H9 (cell line): Measurements from ENCODE around the gene PPP4R3B. TPM values are rescaled to one million over a fixed set of nuclear protein-coding genes. Genes with fewer than 3 reads are reported as not detected.

Experiments used
- DNase-seq: peaks from one replicate; pipeline ENCODE4 v3.0.0-alpha.2; 2017
- H2AFZ ChIP-seq: one replicate; pipeline ENCODE4 v1.6.1; 2013; ENCODE audit warnings: mild to moderate bottlenecking, low read length, control low read depth, moderate library complexity
- H2AK5ac ChIP-seq: 2 replicates; pipeline ENCODE4 v1.6.1; 2013; ENCODE audit warnings: low read length, control low read depth, mixed read lengths; ENCODE audit not compliant: insufficient read length
- H2BK120ac ChIP-seq: one replicate; pipeline ENCODE4 v1.6.1; 2013; ENCODE audit warnings: low read depth, mild to moderate bottlenecking, low read length, control low read depth, inconsistent platforms; ENCODE audit not compliant: poor library complexity, severe bottlenecking
- H2BK12ac ChIP-seq: 2 replicates; pipeline ENCODE4 v1.6.1; 2013; ENCODE audit warnings: low read length, control low read depth, mixed read lengths, low read depth; ENCODE audit not compliant: insufficient read length
- H2BK15ac ChIP-seq: 2 replicates; pipeline ENCODE4 v1.6.1; 2013; ENCODE audit warnings: low read depth, low read length, control low read depth
- H2BK20ac ChIP-seq: one replicate; pipeline ENCODE4 v1.6.1; 2013; ENCODE audit warnings: low read depth, mild to moderate bottlenecking, low read length, control low read depth, inconsistent platforms; ENCODE audit not compliant: poor library complexity, severe bottlenecking
- H2BK5ac ChIP-seq: 2 replicates; pipeline ENCODE4 v1.6.1; 2013; ENCODE audit warnings: low read length, control low read depth, mixed read lengths; ENCODE audit not compliant: insufficient read length
- H3K14ac ChIP-seq: 2 replicates; pipeline ENCODE4 v1.6.1; 2013; ENCODE audit warnings: low read length, control low read depth; ENCODE audit not compliant: insufficient read depth
- H3K18ac ChIP-seq: 2 replicates; pipeline ENCODE4 v1.6.1; 2013; ENCODE audit warnings: low read depth, mild to moderate bottlenecking, mixed read lengths, low read length, control low read depth; ENCODE audit not compliant: insufficient read length
- H3K23ac ChIP-seq: 2 replicates; pipeline ENCODE4 v1.6.1; 2013; ENCODE audit warnings: low read length, control low read depth, mixed read lengths, low read depth; ENCODE audit not compliant: insufficient read length
- H3K23me2 ChIP-seq: 2 replicates; pipeline ENCODE4 v1.6.1; 2013; ENCODE audit warnings: low read depth, mild to moderate bottlenecking, mixed read lengths, low read length, control low read depth; ENCODE audit not compliant: insufficient read length, poor library complexity, severe bottlenecking
- H3K27ac ChIP-seq: 2 replicates; pipeline ENCODE4 v1.5.1; 2013; ENCODE audit warnings: low read length, control low read depth, mixed read lengths, low read depth; ENCODE audit not compliant: insufficient read length
- H3K27me3 ChIP-seq: 2 replicates; pipeline ENCODE4 v1.6.1; 2013; ENCODE audit warnings: low read length, control low read depth, inconsistent platforms; ENCODE audit not compliant: insufficient read depth
- H3K4ac ChIP-seq: 2 replicates; pipeline ENCODE4 v1.6.1; 2013; ENCODE audit warnings: low read depth, mild to moderate bottlenecking, control low read depth, inconsistent platforms, low read length, moderate library complexity
- H3K4me1 ChIP-seq: 2 replicates; pipeline ENCODE4 v1.6.1; 2013; ENCODE audit warnings: low read length, control low read depth, inconsistent platforms; ENCODE audit not compliant: insufficient read depth
- H3K4me2 ChIP-seq: 2 replicates; pipeline ENCODE4 v1.6.1; 2013; ENCODE audit warnings: low read length, control low read depth, mixed read lengths; ENCODE audit not compliant: insufficient read length, insufficient read depth
- H3K56ac ChIP-seq: 2 replicates; pipeline ENCODE4 v1.6.1; 2013; ENCODE audit warnings: low read depth, mild to moderate bottlenecking, mixed read lengths, low read length, control low read depth; ENCODE audit not compliant: insufficient read length
- H3K79me1 ChIP-seq: 2 replicates; pipeline ENCODE4 v1.6.1; 2013; ENCODE audit warnings: low read depth, mild to moderate bottlenecking, moderate library complexity, low read length, control low read depth, inconsistent platforms; ENCODE audit not compliant: insufficient read depth, poor library complexity, severe bottlenecking
- H3K79me2 ChIP-seq: 2 replicates; pipeline ENCODE4 v1.6.1; 2013; ENCODE audit warnings: low read length, control low read depth, inconsistent platforms; ENCODE audit not compliant: insufficient read depth
- H3K9ac ChIP-seq: 2 replicates; pipeline ENCODE4 v1.6.1; 2013; ENCODE audit warnings: low read length, control low read depth, mixed read lengths; ENCODE audit not compliant: insufficient read length; ENCODE audit errors: extremely low read depth
- H3K9me3 ChIP-seq: one replicate; pipeline ENCODE4 v1.6.1; 2013; ENCODE audit warnings: low read depth, low read length, inconsistent platforms; ENCODE audit not compliant: control insufficient read depth
- H3T11ph ChIP-seq: one replicate; pipeline ENCODE4 v1.6.1; 2013; ENCODE audit warnings: mild to moderate bottlenecking, low read length, control low read depth, inconsistent platforms
- H4K20me1 ChIP-seq: one replicate; pipeline ENCODE4 v1.6.1; 2013; ENCODE audit not compliant: control insufficient read depth, insufficient read length, insufficient read depth
- H4K5ac ChIP-seq: 2 replicates; pipeline ENCODE4 v1.6.1; 2013; ENCODE audit warnings: low read depth, mild to moderate bottlenecking, mixed read lengths, low read length, control low read depth; ENCODE audit not compliant: insufficient read length
- H4K8ac ChIP-seq: replicated peaks from 2 replicates; pipeline ENCODE4 v1.6.1; 2013; ENCODE audit warnings: low read length, control low read depth, mixed read lengths, low read depth; ENCODE audit not compliant: insufficient read length
- H4K91ac ChIP-seq: 2 replicates; pipeline ENCODE4 v1.6.1; 2013; ENCODE audit warnings: low read depth, mild to moderate bottlenecking, moderate library complexity, mixed read lengths, low read length, control low read depth; ENCODE audit not compliant: insufficient read length
- H3K27ac Mint-ChIP-seq, 3 experiments: 2 replicates in 2 of 3; 3 replicates in 1 of 3; pipeline ENCODE4 v1.8.0; 2020 to 2021; ENCODE audit warnings: mixed read lengths in 3 of 3, mild to moderate bottlenecking in 1 of 3, moderate library complexity in 1 of 3
- H3K27me3 Mint-ChIP-seq: 2 replicates; pipeline ENCODE4 v1.8.0; 2021; ENCODE audit warnings: low read depth, mild to moderate bottlenecking, moderate library complexity, mixed read lengths
- H3K36me3 Mint-ChIP-seq, 3 experiments: 2 replicates in 2 of 3; 3 replicates in 1 of 3; pipeline ENCODE4 v1.8.0; 2020 to 2021; ENCODE audit warnings: low read depth in 3 of 3, mixed read lengths in 3 of 3; ENCODE audit not compliant: insufficient read depth in 1 of 3
- H3K4me1 Mint-ChIP-seq, 2 experiments: 2 replicates each; pipeline ENCODE4 v1.8.0; 2020; ENCODE audit warnings: mixed read lengths in 2 of 2
- H3K4me3 Mint-ChIP-seq, 2 experiments: 2 replicates in 1 of 2; 3 replicates in 1 of 2; pipeline ENCODE4 v1.8.0; 2020 to 2021; ENCODE audit warnings: mild to moderate bottlenecking in 2 of 2, mixed read lengths in 2 of 2, moderate library complexity in 1 of 2
- H3K9me3 Mint-ChIP-seq, 2 experiments: 2 replicates in 1 of 2; 3 replicates in 1 of 2; pipeline ENCODE4 v1.8.0; 2020; ENCODE audit warnings: mild to moderate bottlenecking in 2 of 2, mixed read lengths in 2 of 2, moderate library complexity in 1 of 2
- WGBS: extraction: QIAGEN DNeasy Blood & Tissue Kit; methylation state at CpG from one replicate; pipeline ENCODE4 v1.1.7; 2013; ENCODE audit warnings: missing lambda C conversion rate, low lambda C conversion rate, mixed read lengths; ENCODE audit not compliant: insufficient read length; ENCODE audit errors: extremely low coverage; 5-methylcytosine and 5-hydroxymethylcytosine counted together
- total RNA-seq: library from RNA; stranded (reverse); gene quantifications from 2 replicates; pipeline ENCODE4 v1.2.1, GENCODE V29; 2021
- TF ChIP-seq, protein P1 (sequence below): fragments of 200-600 bp; sonication (generic); conservative IDR thresholded peaks from 3 replicates; pipeline ENCODE4 v1.8.0; 2021; ENCODE audit warnings: antibody characterized with exemption, mild to moderate bottlenecking

The PPP4R3B gene
- total RNA-seq, 1 experiment from 2014 or later = 37.6 TPM

DNA sequence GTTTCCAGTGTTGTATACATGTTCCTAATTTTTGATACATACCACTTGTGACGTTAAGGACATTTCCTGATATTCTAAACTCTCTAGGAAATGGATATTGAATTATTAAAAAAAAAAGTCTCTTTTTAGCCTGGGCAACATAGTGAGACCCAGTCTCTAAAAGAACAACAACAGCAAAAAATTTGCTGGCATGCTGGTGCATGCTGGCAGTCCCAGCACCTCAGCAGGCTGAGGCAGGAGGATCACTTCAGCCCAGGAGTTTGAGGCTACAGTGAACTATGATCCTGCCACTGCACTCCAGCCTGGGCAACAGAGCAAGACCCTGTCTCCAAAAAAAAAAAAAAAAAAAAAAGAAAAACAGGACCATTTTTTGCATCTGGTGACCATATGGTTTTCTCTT is 10.5 kb upstream of the PPP4R3B start:
- Histone ChIP-seq H3K79me2 (no peaks in the 10 kb centered on the region), H2BK12ac (no peak overlapping the region), H2BK20ac (no peak overlapping the region), H3K56ac (no peak overlapping the region), H3K9ac (no peak overlapping the region), H3K23me2 (no peaks in the 10 kb centered on the region), H3K4me2 (no peak overlapping the region), H3K4me1 (no peaks in the 10 kb centered on the region), H3K14ac (no peak overlapping the region), H3K23ac (no peak overlapping the region), H3K9me3 (no peaks in the 10 kb centered on the region), H3K27ac (no peak overlapping the region), H2BK15ac (no peak overlapping the region), H2AK5ac (no peak overlapping the region), H2BK5ac (no peak overlapping the region), H3K79me1 (no peaks in the 10 kb centered on the region), H3K27me3 (no peaks in the 10 kb centered on the region), H2AFZ (no peak overlapping the region), H3K18ac (no peak overlapping the region), H3T11ph (no peak overlapping the region), H4K91ac (no peak overlapping the region), H4K5ac (no peak overlapping the region), H3K4ac (no peak overlapping the region), H4K20me1 (no peaks in the 10 kb centered on the region), H2BK120ac (no peak overlapping the region), H4K8ac (no peak overlapping the region)
- TF ChIP-seq, protein P1, sequence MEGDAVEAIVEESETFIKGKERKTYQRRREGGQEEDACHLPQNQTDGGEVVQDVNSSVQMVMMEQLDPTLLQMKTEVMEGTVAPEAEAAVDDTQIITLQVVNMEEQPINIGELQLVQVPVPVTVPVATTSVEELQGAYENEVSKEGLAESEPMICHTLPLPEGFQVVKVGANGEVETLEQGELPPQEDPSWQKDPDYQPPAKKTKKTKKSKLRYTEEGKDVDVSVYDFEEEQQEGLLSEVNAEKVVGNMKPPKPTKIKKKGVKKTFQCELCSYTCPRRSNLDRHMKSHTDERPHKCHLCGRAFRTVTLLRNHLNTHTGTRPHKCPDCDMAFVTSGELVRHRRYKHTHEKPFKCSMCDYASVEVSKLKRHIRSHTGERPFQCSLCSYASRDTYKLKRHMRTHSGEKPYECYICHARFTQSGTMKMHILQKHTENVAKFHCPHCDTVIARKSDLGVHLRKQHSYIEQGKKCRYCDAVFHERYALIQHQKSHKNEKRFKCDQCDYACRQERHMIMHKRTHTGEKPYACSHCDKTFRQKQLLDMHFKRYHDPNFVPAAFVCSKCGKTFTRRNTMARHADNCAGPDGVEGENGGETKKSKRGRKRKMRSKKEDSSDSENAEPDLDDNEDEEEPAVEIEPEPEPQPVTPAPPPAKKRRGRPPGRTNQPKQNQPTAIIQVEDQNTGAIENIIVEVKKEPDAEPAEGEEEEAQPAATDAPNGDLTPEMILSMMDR = no peak
- DNase-seq = no peak
- H3K27ac Mint-ChIP-seq = no peak overlapping the region
- peaks cover 0 to 10% (median 0%) of the 10 kb centered on the region in 3 experiments; a peak in 3 of 7 replicates for H3K36me3 Mint-ChIP-seq
- no peak overlapping the region for H3K4me3 Mint-ChIP-seq
- H3K27me3 Mint-ChIP-seq = no peaks in the 10 kb centered on the region
- H3K9me3 Mint-ChIP-seq = no peaks in the 10 kb centered on the region
- WGBS = no CpG with 5 or more reads among the region's 1 CpG
- no peaks in the 10 kb centered on the region for H3K4me1 Mint-ChIP-seq
